ENCODE data around the gene CDC42BPB. TPM values are rescaled to one million over a fixed set of nuclear protein-coding genes. Genes with fewer than 3 reads are reported as not detected.

The CDC42BPB gene
- total and polyA plus RNA-seq, 12 donors = 41.1 to 108 (median 77.4) TPM

- TF ChIP-seq, protein P1, sequence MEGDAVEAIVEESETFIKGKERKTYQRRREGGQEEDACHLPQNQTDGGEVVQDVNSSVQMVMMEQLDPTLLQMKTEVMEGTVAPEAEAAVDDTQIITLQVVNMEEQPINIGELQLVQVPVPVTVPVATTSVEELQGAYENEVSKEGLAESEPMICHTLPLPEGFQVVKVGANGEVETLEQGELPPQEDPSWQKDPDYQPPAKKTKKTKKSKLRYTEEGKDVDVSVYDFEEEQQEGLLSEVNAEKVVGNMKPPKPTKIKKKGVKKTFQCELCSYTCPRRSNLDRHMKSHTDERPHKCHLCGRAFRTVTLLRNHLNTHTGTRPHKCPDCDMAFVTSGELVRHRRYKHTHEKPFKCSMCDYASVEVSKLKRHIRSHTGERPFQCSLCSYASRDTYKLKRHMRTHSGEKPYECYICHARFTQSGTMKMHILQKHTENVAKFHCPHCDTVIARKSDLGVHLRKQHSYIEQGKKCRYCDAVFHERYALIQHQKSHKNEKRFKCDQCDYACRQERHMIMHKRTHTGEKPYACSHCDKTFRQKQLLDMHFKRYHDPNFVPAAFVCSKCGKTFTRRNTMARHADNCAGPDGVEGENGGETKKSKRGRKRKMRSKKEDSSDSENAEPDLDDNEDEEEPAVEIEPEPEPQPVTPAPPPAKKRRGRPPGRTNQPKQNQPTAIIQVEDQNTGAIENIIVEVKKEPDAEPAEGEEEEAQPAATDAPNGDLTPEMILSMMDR (IDR thresholded peaks at IDR 0.05) = no peak
- no peak for TF ChIP-seq POLR2A (IDR thresholded peaks at IDR 0.05)
- H3K27me3 ChIP-seq = no peaks in the 10 kb centered on the region
- H3K27ac ChIP-seq = no peak overlapping the region
- intact Hi-C loops (cut with DNase I) = no loop called here
- H3K9me3 ChIP-seq (replicated peaks in 1 of 3) = no peaks in the 10 kb centered on the region
- DNase-seq = no peak
- no peaks in the 10 kb centered on the region for H3K4me1 ChIP-seq (replicated peaks in 1 of 2)
- H3K4me3 ChIP-seq = no peak overlapping the region
- 87 to 94% (median 91%) methylated on average over 9 to 12 of the region's 12 CpGs for WGBS, 4 donors
- peaks cover 0 to 64% of the 10 kb centered on the region in 2 donors for H3K36me3 ChIP-seq (replicated peaks in 1 of 2)
These were observed 119.2 kb downstream of the CDC42BPB start for GRCh38 chr14:102938191-102938590.

DNA sequence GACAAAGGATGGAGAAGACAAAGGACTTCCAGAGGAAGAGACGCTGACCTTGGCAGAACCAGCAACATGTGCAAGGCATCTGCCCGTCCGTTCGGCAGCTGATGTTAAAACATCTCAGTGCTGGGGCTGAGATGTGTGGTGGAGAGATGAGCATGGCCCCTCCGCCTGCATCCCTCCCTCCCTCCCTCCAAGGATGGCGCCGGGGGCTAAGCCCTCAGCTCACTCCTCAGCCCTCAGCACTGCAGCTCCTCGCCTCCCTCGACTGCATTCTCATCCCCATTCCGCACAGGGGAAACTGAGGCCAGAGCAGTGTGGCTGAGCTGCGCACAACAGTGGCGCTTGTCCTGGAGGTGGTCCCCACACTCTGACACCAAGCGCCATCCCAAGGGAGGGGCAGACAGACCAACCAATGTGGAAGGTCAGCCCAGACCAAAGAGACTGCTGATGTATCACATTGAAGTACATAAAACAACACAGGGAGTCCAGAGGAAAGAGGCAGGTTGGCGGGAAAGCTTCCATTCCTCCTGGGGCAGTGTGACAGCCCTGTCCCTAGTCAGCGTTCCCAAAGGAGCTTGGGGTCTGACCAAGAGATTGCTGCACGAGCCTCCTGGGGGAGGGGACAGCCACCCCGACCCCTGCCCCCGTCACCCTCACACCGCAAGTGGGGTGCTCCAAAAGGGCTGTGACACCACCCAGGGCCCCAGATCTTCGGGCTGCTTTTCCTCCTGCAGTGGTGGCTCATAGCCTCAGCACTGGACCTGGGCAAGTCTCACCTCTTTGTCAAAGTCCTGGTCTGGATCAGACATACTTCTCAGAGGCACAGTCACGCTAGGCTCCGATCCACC, 119.8 kb downstream of the CDC42BPB start:
- no peak overlapping the region for H3K27ac ChIP-seq
- H3K4me1 ChIP-seq (replicated peaks in 1 of 2) = no peaks in the 10 kb centered on the region
- no peak overlapping the region for H3K4me3 ChIP-seq
- TF ChIP-seq, protein P1 (IDR thresholded peaks at IDR 0.05) = no peak
- TF ChIP-seq POLR2A (IDR thresholded peaks at IDR 0.05) = no peak
- H3K36me3 ChIP-seq (replicated peaks in 1 of 2) = peaks cover 0 to 62% of the 10 kb centered on the region in 2 donors
- intact Hi-C loops (cut with DNase I) = no loop called here
- DNase-seq = no peak
- H3K9me3 ChIP-seq (replicated peaks in 1 of 3) = no peaks in the 10 kb centered on the region
- WGBS, 4 donors = 92 to 94% (median 94%) methylated on average over 10 to 22 of the region's 22 CpGs
- H3K27me3 ChIP-seq = no peaks in the 10 kb centered on the region

DNA sequence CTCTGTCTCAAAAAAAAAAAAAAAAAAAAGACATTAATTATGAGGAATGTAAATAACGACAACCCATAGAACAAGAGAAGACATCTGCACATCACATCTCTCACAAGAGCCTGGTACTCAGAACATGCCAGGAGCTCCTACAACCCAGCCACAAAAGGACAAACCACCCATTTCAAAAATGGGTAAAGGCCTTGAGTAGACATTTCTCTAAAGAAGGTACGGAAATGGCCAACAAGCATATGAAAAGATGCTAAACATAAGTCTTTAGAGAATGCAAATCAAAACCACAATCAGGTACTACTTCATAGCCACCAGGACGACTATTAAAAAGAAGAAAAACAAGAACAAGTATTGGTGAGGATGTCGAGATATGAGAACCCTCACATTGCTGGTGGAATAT, 121.6 kb downstream of the CDC42BPB start:
- Histone ChIP-seq H3K9me3 (replicated peaks in 1 of 3) (no peaks in the 10 kb centered on the region), H3K27me3 (no peaks in the 10 kb centered on the region), H3K4me3 (no peak overlapping the region), H3K36me3 (replicated peaks in 1 of 2) (peaks cover 0 to 46% of the 10 kb centered on the region in 2 donors), H3K4me1 (replicated peaks in 1 of 2) (peaks cover 0 to 1% of the 10 kb centered on the region in 2 donors), H3K27ac (no peak overlapping the region)
- no peak for TF ChIP-seq POLR2A (IDR thresholded peaks at IDR 0.05)
- TF ChIP-seq, protein P1 (IDR thresholded peaks at IDR 0.05) = no peak
- DNase-seq = no peak
- intact Hi-C loops (cut with DNase I) = no loop called here
- 85 to 97% (median 94%) methylated on average over 4 of the region's 4 CpGs for WGBS, 4 donors

GRCh38 chr14:102933618-102934231, 123.6 kb downstream of the CDC42BPB start:
- Histone ChIP-seq H3K27me3 (peaks cover 19% of the 10 kb centered on the region), H3K27ac (no peak overlapping the region), H3K4me3 (no peak overlapping the region), H3K36me3 (replicated peaks in 1 of 2) (peaks cover 0 to 28% of the 10 kb centered on the region in 2 donors), H3K9me3 (replicated peaks in 1 of 3) (no peaks in the 10 kb centered on the region), H3K4me1 (replicated peaks in 1 of 2) (peaks cover 19 to 22% of the 10 kb centered on the region in 2 donors)
- WGBS, 4 donors = 94 to 97% (median 96%) methylated on average over 14 to 20 of the region's 20 CpGs
- intact Hi-C loops (cut with DNase I) = no loop called here
- no peak for DNase-seq
- TF ChIP-seq, protein P1 (IDR thresholded peaks at IDR 0.05) = no peak
- TF ChIP-seq POLR2A (IDR thresholded peaks at IDR 0.05) = no peak
